ENCODE measurements around the gene CHMP4A. TPM values are rescaled to one million over a fixed set of nuclear protein-coding genes. Genes with fewer than 3 reads are reported as not detected.

Gene CHMP4A
- polyA plus RNA-seq, 1 donor from 2014 or later: 55.3 TPM

DNA sequence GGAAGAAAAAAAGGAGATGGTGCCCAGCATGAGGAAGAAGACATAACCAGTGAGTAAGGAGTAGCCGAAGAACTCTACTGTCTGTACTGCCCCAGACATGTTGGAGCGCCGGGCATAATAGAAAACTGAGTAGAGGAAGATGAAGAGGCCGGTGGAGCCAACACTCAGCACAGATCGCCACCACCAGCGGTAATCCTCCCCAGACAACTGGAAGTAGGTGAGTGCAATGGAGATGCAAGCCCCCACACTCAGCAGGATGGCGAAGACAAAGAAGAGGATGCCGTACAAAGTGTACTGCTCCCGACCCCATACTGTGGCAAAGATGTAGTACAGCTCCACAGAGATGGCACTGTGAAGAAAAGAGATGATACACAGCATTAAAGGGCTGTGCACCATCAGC lies 23.8 kb downstream of the CHMP4A start:
- no peak overlapping the region for H2AFZ ChIP-seq (ENCODE audit: low read depth, low read length)
- H3K9me3 ChIP-seq (ENCODE audit: low read length): no peaks in the 10 kb centered on the region
- H3F3A ChIP-seq (ENCODE audit: insufficient read depth, low read length, poor library complexity, severe bottlenecking): no peaks in the 10 kb centered on the region
- peaks cover 3% of the 10 kb centered on the region for H3K79me2 ChIP-seq (replicated peaks; ENCODE audit: insufficient read depth, low read length)
- H3K27ac ChIP-seq (ENCODE audit: low read length): no peak overlapping the region
- H3K36me3 ChIP-seq (ENCODE audit: insufficient read depth, low read length): no peaks in the 10 kb centered on the region
- H3K4me2 ChIP-seq (ENCODE audit: low read length): no peak overlapping the region
- H3K9me2 ChIP-seq (ENCODE audit: insufficient read depth, low read length): no peaks in the 10 kb centered on the region
- H3K9ac ChIP-seq (ENCODE audit: low read length): peak overlapping the region; percentile 2
- peak overlapping the region; percentile 92 for H3K4me3 ChIP-seq (ENCODE audit: low read length)
- no peaks in the 10 kb centered on the region for H3K27me3 ChIP-seq (ENCODE audit: insufficient read depth, low read depth, low read length)
- TF ChIP-seq RAD21 (conservative IDR thresholded peaks at IDR 0.05) (no peak), EP300 (conservative IDR thresholded peaks at IDR 0.05; ENCODE audit: poor library complexity, severe bottlenecking) (no peak), EZH2 (IDR thresholded peaks at IDR 0.05; ENCODE audit: borderline replicate concordance, insufficient read depth, low read length, poor library complexity, severe bottlenecking) (no peak), TAF1 (IDR thresholded peaks at IDR 0.05; ENCODE audit: low read depth) (no peak), SMC3 (conservative IDR thresholded peaks at IDR 0.05; ENCODE audit: poor library complexity) (no peak), POLR2AphosphoS5 (IDR thresholded peaks at IDR 0.05) (no peak), MXI1 (conservative IDR thresholded peaks at IDR 0.05; ENCODE audit: poor library complexity, severe bottlenecking) (no peak)
- TF ChIP-seq, protein P1, sequence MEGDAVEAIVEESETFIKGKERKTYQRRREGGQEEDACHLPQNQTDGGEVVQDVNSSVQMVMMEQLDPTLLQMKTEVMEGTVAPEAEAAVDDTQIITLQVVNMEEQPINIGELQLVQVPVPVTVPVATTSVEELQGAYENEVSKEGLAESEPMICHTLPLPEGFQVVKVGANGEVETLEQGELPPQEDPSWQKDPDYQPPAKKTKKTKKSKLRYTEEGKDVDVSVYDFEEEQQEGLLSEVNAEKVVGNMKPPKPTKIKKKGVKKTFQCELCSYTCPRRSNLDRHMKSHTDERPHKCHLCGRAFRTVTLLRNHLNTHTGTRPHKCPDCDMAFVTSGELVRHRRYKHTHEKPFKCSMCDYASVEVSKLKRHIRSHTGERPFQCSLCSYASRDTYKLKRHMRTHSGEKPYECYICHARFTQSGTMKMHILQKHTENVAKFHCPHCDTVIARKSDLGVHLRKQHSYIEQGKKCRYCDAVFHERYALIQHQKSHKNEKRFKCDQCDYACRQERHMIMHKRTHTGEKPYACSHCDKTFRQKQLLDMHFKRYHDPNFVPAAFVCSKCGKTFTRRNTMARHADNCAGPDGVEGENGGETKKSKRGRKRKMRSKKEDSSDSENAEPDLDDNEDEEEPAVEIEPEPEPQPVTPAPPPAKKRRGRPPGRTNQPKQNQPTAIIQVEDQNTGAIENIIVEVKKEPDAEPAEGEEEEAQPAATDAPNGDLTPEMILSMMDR (IDR thresholded peaks at IDR 0.05; ENCODE audit: poor library complexity, severe bottlenecking): no peak
- TF ChIP-seq, protein P2, sequence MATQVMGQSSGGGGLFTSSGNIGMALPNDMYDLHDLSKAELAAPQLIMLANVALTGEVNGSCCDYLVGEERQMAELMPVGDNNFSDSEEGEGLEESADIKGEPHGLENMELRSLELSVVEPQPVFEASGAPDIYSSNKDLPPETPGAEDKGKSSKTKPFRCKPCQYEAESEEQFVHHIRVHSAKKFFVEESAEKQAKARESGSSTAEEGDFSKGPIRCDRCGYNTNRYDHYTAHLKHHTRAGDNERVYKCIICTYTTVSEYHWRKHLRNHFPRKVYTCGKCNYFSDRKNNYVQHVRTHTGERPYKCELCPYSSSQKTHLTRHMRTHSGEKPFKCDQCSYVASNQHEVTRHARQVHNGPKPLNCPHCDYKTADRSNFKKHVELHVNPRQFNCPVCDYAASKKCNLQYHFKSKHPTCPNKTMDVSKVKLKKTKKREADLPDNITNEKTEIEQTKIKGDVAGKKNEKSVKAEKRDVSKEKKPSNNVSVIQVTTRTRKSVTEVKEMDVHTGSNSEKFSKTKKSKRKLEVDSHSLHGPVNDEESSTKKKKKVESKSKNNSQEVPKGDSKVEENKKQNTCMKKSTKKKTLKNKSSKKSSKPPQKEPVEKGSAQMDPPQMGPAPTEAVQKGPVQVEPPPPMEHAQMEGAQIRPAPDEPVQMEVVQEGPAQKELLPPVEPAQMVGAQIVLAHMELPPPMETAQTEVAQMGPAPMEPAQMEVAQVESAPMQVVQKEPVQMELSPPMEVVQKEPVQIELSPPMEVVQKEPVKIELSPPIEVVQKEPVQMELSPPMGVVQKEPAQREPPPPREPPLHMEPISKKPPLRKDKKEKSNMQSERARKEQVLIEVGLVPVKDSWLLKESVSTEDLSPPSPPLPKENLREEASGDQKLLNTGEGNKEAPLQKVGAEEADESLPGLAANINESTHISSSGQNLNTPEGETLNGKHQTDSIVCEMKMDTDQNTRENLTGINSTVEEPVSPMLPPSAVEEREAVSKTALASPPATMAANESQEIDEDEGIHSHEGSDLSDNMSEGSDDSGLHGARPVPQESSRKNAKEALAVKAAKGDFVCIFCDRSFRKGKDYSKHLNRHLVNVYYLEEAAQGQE (IDR thresholded peaks at IDR 0.05; ENCODE audit: borderline replicate concordance): no peak
- H4K20me1 ChIP-seq (ENCODE audit: insufficient read depth): peaks cover 4% of the 10 kb centered on the region

DNA sequence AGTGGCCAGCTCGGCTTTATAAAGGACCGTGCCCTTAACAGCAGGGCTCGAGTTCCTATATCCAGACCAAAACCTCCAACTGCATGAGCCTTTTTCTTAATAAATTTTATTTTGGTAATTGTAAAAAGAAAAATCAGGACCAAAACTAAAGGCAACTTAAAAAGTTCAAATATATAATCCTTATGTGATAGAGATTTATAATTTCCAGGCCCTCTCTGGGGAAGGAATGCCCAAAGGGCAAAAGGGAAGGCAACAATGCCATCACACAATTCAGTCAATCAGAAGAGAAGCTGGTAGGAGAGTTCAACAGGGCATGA lies 24.3 kb downstream of the CHMP4A start:
- no peaks in the 10 kb centered on the region for H3K36me3 ChIP-seq (ENCODE audit: insufficient read depth, low read length)
- H3F3A ChIP-seq (ENCODE audit: insufficient read depth, low read length, poor library complexity, severe bottlenecking): no peaks in the 10 kb centered on the region
- TF ChIP-seq EZH2 (IDR thresholded peaks at IDR 0.05; ENCODE audit: borderline replicate concordance, insufficient read depth, low read length, poor library complexity, severe bottlenecking): no peak
- no peak for TF ChIP-seq EP300 (conservative IDR thresholded peaks at IDR 0.05; ENCODE audit: poor library complexity, severe bottlenecking)
- TF ChIP-seq, protein P1 (IDR thresholded peaks at IDR 0.05; ENCODE audit: poor library complexity, severe bottlenecking): no peak
- TF ChIP-seq POLR2AphosphoS5 (IDR thresholded peaks at IDR 0.05): no peak
- no peak for TF ChIP-seq TAF1 (IDR thresholded peaks at IDR 0.05; ENCODE audit: low read depth)
- no peak for TF ChIP-seq RAD21 (conservative IDR thresholded peaks at IDR 0.05)
- no peak for TF ChIP-seq SMC3 (conservative IDR thresholded peaks at IDR 0.05; ENCODE audit: poor library complexity)
- no peak for TF ChIP-seq MXI1 (conservative IDR thresholded peaks at IDR 0.05; ENCODE audit: poor library complexity, severe bottlenecking)
- TF ChIP-seq, protein P2 (IDR thresholded peaks at IDR 0.05; ENCODE audit: borderline replicate concordance): no peak
- peak overlapping the region; percentile 92 for H3K4me3 ChIP-seq (ENCODE audit: low read length)
- no peaks in the 10 kb centered on the region for H3K9me2 ChIP-seq (ENCODE audit: insufficient read depth, low read length)
- no peak overlapping the region for H3K4me2 ChIP-seq (ENCODE audit: low read length)
- H3K27ac ChIP-seq (ENCODE audit: low read length): peak overlapping the region; percentile 4
- H2AFZ ChIP-seq (ENCODE audit: low read depth, low read length): no peak overlapping the region
- peaks cover 4% of the 10 kb centered on the region for H4K20me1 ChIP-seq (ENCODE audit: insufficient read depth)
- H3K27me3 ChIP-seq (ENCODE audit: insufficient read depth, low read depth, low read length): no peaks in the 10 kb centered on the region
- H3K9me3 ChIP-seq (ENCODE audit: low read length): no peaks in the 10 kb centered on the region
- peak overlapping the region; percentile 2 for H3K9ac ChIP-seq (ENCODE audit: low read length)
- peaks cover 3% of the 10 kb centered on the region for H3K79me2 ChIP-seq (replicated peaks; ENCODE audit: insufficient read depth, low read length)

Measured in neural cell (in vitro differentiated cells).